Epithelial cell of esophagus (primary cell): Measurements from ENCODE around the gene GABRB1.

ENCODE experiments used
- DNase-seq: peaks from one replicate; pipeline ENCODE4 v3.0.0; 2010; ENCODE audit warnings: low read depth
- H3K4me3 ChIP-seq: 2 replicates; pipeline ENCODE4 v1.5.1; 2011; ENCODE audit warnings: mild to moderate bottlenecking, low read length, control low read depth
- CTCF ChIP-seq: IDR thresholded peaks from 2 replicates; pipeline ENCODE4 v1.5.1; 2011; ENCODE audit warnings: low read depth, mild to moderate bottlenecking, low read length, control low read depth, inconsistent platforms; ENCODE audit not compliant: insufficient read depth; ENCODE audit errors: missing control alignments

The GABRB1 gene

GRCh38 chr4:47221721-47222120 lies 190.4 kb downstream of the GABRB1 start:
- DNase-seq, result peak; percentile 25
- H3K4me3 ChIP-seq, result no peak overlapping the region
- TF ChIP-seq CTCF, result no peak

GRCh38 chr4:47222276-47222675 lies 190.9 kb downstream of the GABRB1 start:
- no peak for TF ChIP-seq CTCF
- no peak overlapping the region for H3K4me3 ChIP-seq
- no peak for DNase-seq

- no peak overlapping the region for H3K4me3 ChIP-seq
- no peak for DNase-seq
- TF ChIP-seq CTCF, result no peak
Measured at GRCh38 chr4:47224361-47224760, 193.0 kb downstream of the GABRB1 start.

- no peak overlapping the region for H3K4me3 ChIP-seq
- TF ChIP-seq CTCF, result no peak
- DNase-seq, result no peak
Measured at GRCh38 chr4:47235721-47236120, 204.4 kb downstream of the GABRB1 start.

GRCh38 chr4:47238667-47239066 lies 207.3 kb downstream of the GABRB1 start:
- no peak for DNase-seq
- no peak for TF ChIP-seq CTCF
- H3K4me3 ChIP-seq, result no peak overlapping the region

- no peak for TF ChIP-seq CTCF
- H3K4me3 ChIP-seq, result no peak overlapping the region
- no peak for DNase-seq
Measured at GRCh38 chr4:47239649-47240048, 208.3 kb downstream of the GABRB1 start.

- no peak overlapping the region for H3K4me3 ChIP-seq
- no peak for DNase-seq
- no peak for TF ChIP-seq CTCF
Measured at GRCh38 chr4:47251348-47252135, 220.2 kb downstream of the GABRB1 start.
